K562 treated with DMSO at 1 percent for 48 hours (cell line): ENCODE measurements around the gene TLCD1. TPM values are rescaled to one million over a fixed set of nuclear protein-coding genes. Genes with fewer than 3 reads are reported as not detected.

Experiments used
- total RNA-seq: library from RNA; unstranded; fragments of 300-600 nt; gene quantifications from 2 replicates; pipeline ENCODE4 v1.2.3, GENCODE V29; 2022; ENCODE audit warnings: low replicate concordance; ENCODE audit errors: extremely low read depth

Gene TLCD1, protein sequence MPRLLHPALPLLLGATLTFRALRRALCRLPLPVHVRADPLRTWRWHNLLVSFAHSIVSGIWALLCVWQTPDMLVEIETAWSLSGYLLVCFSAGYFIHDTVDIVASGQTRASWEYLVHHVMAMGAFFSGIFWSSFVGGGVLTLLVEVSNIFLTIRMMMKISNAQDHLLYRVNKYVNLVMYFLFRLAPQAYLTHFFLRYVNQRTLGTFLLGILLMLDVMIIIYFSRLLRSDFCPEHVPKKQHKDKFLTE
- not detected in 2 replicates for total RNA-seq

DNA sequence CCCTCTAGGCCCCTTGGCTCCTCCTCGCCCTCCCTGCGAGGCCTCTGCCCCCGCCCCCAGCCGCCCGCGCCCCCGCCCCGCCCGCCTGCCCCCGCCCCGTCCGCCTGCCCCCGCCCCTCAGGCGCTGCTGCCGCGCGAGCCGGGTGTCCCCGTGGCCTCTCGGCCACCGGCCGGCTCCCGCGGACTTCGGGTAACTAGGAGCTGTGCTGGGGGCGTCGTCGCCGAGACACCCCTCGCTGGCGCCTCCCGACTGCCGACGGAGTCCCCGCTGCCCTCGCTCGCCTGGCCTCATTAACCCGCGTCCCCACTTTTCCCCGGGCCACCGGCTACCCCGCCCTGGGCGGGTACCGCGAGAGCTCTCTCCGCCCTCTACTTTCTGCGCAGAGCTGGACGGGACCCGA is at the start of gene TLCD1:
Gene TLCD1 (minus strand): TSS at position 8 of the 401 bp plus-strand sequence. CDS start 136 bp downstream, outside the sequence.

DNA sequence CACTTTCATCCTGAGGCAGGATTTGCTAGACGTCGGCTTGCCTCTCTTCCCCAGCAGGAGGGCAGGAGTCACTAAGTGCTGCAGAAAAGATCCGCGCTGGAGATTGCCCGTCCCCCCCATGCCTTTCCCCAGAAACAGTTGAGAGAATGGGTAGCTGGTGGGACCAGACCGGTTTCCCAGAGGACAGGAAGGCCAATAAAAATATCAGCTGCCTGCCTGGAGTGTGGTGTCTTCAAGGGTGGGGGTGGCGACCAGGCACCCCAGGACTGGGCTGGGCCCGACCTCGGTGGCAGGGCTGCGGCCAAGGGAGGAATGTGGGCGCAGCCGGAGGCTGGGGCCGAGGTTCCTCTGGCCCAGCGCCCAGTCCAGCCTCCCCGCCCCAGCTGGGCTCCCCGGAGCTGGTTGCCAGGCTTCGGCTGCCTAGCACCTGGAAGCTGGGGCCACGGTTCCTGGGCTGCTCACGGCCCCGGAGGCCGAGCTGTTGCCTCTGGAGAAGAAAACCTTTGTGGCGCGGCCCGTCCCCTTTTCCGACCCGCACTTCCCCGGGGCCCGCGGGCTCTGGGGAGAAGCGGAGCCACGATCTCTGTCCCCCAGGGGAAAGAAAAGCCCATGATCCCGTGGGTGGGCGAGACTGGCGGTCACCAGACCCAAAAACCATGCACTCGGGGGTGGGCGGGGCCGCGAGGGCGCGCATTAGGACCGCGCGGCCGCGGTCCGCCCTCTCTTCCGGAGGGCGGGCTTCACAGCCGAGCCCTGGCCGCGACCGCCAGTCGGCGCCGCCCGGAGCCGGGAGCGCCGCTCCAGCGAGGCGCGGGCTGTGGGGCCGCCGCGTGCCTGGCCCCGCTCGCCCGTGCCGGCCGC is 17.4 kb upstream of the TLCD1 start, which contains the start of gene TRAF4:
Gene TRAF4 (plus strand): TSS at position 769 of the 861 bp plus-strand sequence. CDS start 102 bp downstream, outside the sequence.

DNA sequence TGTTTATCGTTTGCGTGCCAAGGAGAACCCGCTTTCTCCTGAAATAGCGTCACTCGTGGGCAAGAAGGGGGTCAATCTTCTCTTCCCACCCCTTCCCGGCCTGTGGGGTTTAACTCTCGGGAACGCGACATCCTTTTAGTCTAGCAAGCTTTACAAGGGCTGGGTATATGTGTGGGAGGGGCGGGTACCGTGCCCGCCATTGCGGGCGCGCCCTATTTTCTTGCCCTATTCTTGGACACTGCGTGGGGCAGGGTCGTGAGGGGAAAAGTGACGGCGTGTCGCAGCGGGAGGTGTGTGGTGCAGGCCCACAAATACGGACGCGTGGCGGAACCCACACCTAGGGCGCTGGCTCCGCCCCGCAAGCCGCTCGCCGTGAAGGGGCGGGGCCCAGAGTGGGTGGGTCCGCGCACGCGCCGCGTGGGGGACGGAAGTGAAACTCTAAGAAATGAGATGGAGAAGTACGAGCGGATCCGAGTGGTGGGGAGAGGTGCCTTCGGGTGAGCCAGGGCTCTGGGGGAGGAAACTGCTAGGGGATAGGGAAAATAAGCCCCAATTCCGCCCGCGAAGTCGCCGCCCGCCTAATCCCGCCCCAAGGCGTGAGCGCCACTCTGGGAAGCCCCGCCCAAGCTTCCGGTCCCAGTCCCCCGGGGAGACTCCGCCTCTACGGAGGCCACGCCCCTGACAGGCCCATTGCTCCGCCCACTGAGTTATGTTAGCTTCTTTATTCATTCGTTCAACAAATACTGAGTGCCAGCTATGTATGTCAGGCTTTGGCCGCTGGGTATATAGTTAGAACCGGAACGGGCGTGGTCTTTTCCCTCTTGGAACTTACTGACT is 2.5 kb upstream of the TLCD1 start, which contains the start of gene NEK8:
Gene NEK8 (plus strand): TSS at position 425 of the 837 bp plus-strand sequence. CDS start 26 bp downstream, at position 451.

DNA sequence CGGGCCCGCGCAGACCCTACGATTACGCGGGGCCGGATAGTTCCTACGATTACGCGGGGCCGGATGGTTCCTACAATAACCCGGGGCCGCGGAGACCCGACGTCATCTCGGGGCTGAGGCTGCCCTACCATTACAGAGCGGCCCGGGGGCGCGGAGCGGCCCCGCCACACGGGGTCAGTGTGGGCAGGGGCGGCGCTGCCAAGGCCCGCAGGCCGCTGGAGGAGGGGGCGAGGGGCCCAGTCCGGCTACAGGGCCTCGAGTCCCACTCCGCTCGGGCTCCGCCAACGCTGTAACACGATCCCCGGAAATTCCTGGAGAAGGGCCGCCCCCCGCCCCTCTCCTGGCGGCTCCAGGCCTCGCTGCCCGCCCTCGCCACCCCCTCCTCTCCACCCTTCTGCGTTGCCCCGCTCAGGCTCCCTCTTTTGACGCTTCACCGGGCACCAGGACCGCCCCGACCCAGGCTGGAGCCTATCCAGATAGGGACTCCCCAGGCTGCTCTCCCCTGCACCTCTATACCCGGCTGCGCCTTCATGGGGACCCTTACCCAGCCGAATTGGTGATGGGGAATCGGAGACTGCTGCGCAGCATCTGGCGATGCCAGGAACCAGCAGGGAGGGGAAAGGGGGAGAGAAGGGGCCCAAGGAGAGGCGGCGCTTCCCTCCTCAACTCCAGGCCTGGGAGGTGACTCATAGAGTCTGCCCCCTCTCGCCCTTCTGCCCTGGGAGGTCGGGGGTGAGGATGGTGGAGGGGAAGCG is 8.3 kb downstream of the TLCD1 start, which contains the start of gene RAB34:
Gene RAB34 (minus strand): TSS at position 291 of the 755 bp plus-strand sequence. CDS start 602 bp downstream, outside the sequence.

DNA sequence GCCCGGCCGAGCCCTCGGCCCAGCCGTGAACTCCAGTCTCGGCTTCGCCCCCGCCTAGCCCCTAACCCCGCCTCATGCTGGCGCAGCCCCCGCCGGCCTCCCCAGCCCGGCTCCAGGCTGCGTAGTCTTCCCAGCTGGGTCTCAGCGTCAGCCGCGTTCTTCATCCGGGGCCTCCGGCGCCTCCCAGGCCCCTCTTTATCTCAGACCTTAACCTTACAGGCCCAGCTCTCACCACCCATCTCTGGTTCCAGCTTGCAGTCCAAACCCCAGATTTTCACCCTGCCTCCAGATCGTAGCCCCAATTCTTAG is 14.4 kb downstream of the TLCD1 start, which contains the start of gene PROCA1:
Gene PROCA1 (minus strand): TSS at position 166 of the 309 bp plus-strand sequence. CDS start 228 bp downstream, outside the sequence.

Other genes with a start within 250 kb of the TLCD1 start
- gene FOXN1, start 219.9 kb downstream of the TLCD1 start, total RNA-seq = not detected in 2 replicates
- gene UNC119, start 173.6 kb downstream of the TLCD1 start, total RNA-seq = not detected in 2 replicates
- gene PIGS, start 154.7 kb downstream of the TLCD1 start, total RNA-seq = not detected in 2 replicates
- gene ALDOC, start 149.3 kb downstream of the TLCD1 start, total RNA-seq = not detected in 2 replicates
- gene SPAG5, start 127.2 kb downstream of the TLCD1 start, total RNA-seq = not detected in 2 replicates
- gene RSKR, start 112.0 kb downstream of the TLCD1 start, total RNA-seq = not detected in 2 replicates
- 500 TPM in 1 of 2 replicates, not detected in the other for gene BLTP2, start 81.1 kb downstream of the TLCD1 start, total RNA-seq
- gene SDF2, start 64.3 kb downstream of the TLCD1 start, total RNA-seq = not detected in 2 replicates
- gene SUPT6H, start 64.0 kb downstream of the TLCD1 start, total RNA-seq = not detected in 2 replicates
- gene PROCA1, start 14.3 kb downstream of the TLCD1 start, total RNA-seq = not detected in 2 replicates
- not detected in 2 replicates for gene RAB34, start 8.4 kb downstream of the TLCD1 start, total RNA-seq
- 801 and 2,820 TPM in 2 replicates for gene RPL23A, start 6.2 kb downstream of the TLCD1 start, total RNA-seq
- not detected in 2 replicates for gene NEK8, start 2.6 kb upstream of the TLCD1 start, total RNA-seq
- gene TRAF4, start 17.8 kb upstream of the TLCD1 start, total RNA-seq = 567 TPM in 1 of 2 replicates, not detected in the other
- not detected in 2 replicates for gene FAM222B, start 116.6 kb upstream of the TLCD1 start, total RNA-seq
- not detected in 2 replicates for gene ERAL1, start 128.8 kb upstream of the TLCD1 start, total RNA-seq
- not detected in 2 replicates for gene FLOT2, start 171.5 kb upstream of the TLCD1 start, total RNA-seq
- not detected in 2 replicates for gene DHRS13, start 176.8 kb upstream of the TLCD1 start, total RNA-seq
- gene PHF12, start 225.3 kb upstream of the TLCD1 start, total RNA-seq = not detected in 2 replicates